ENCODE data around the gene TMC4. TPM values are rescaled to one million over a fixed set of nuclear protein-coding genes. Genes with fewer than 3 reads are reported as not detected.

The TMC4 gene
- total and polyA plus RNA-seq, 4 donors, result 0.23 to 2.4 (median 1.4) TPM

DNA sequence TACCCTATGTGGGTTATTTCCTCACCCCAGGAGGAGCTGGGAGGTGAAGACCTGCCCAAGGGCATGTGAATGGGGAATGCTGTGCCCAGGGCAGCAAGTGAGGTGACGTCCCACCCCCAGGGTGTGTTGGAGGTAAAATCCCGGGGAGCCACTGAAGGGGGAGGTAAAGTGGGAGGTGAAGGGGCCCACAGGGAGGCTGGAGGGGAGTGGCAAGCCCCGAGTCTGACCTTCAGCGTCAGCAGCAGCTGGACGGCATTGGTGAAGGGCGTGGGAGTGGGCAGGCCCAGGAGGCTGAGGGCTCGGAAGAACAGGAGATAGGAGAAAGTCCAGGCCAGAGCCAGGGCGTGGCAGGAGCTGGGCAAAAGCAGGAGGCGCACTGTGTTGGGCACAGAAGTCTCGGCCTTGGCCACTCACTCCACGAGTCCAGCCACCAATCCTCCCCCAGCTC lies 14.0 kb upstream of the TMC4 start:
- H3K36me3 ChIP-seq (ENCODE audit: control insufficient read depth in 4 of 4, insufficient read depth in 3 of 4, low read depth in 1 of 4, low read length in 3 of 4), result peaks cover 0 to 6% (median 0%) of the 10 kb centered on the region in 4 donors
- TF ChIP-seq FOXA1 (IDR thresholded peaks at IDR 0.05) (no peak), RXRA (IDR thresholded peaks at IDR 0.05) (no peak)
- TF ChIP-seq, protein P1, sequence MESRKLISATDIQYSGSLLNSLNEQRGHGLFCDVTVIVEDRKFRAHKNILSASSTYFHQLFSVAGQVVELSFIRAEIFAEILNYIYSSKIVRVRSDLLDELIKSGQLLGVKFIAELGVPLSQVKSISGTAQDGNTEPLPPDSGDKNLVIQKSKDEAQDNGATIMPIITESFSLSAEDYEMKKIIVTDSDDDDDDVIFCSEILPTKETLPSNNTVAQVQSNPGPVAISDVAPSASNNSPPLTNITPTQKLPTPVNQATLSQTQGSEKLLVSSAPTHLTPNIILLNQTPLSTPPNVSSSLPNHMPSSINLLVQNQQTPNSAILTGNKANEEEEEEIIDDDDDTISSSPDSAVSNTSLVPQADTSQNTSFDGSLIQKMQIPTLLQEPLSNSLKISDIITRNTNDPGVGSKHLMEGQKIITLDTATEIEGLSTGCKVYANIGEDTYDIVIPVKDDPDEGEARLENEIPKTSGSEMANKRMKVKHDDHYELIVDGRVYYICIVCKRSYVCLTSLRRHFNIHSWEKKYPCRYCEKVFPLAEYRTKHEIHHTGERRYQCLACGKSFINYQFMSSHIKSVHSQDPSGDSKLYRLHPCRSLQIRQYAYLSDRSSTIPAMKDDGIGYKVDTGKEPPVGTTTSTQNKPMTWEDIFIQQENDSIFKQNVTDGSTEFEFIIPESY (IDR thresholded peaks at IDR 0.05), result no peak
- H3K4me1 ChIP-seq (ENCODE audit: control insufficient read depth in 4 of 4, insufficient read depth in 4 of 4, low read length in 3 of 4), result peaks cover 5 to 17% (median 10%) of the 10 kb centered on the region in 4 donors
- DNase-seq (ENCODE audit: low spot score), result no peak
- no peak overlapping the region for H3K9ac ChIP-seq (ENCODE audit: low read depth in 1 of 2, low read length in 2 of 2)
- H3K27me3 ChIP-seq (ENCODE audit: control insufficient read depth in 4 of 4, insufficient read depth in 4 of 4, low read length in 3 of 4), result no peaks in the 10 kb centered on the region
- WGBS, result 90% methylated on average over 11 of the region's 11 CpGs
- no peaks in the 10 kb centered on the region for H3K9me3 ChIP-seq (ENCODE audit: control insufficient read depth in 4 of 4, low read length in 3 of 4)
- H3K27ac ChIP-seq (ENCODE audit: low read depth in 1 of 2, low read length in 2 of 2), result no peak overlapping the region
- no peak overlapping the region for H3K4me3 ChIP-seq (ENCODE audit: low read depth in 1 of 3, low read length in 3 of 3)

- Histone ChIP-seq H3K27me3 (ENCODE audit: control insufficient read depth in 4 of 4, insufficient read depth in 4 of 4, low read length in 3 of 4) (no peaks in the 10 kb centered on the region), H3K4me1 (ENCODE audit: control insufficient read depth in 4 of 4, insufficient read depth in 4 of 4, low read length in 3 of 4) (peaks cover 2 to 11% (median 6%) of the 10 kb centered on the region in 4 donors), H3K4me3 (ENCODE audit: low read depth in 1 of 3, low read length in 3 of 3) (no peak overlapping the region), H3K9me3 (ENCODE audit: control insufficient read depth in 4 of 4, low read length in 3 of 4) (no peaks in the 10 kb centered on the region), H3K27ac (ENCODE audit: low read depth in 1 of 2, low read length in 2 of 2) (no peak overlapping the region), H3K36me3 (ENCODE audit: control insufficient read depth in 4 of 4, insufficient read depth in 3 of 4, low read depth in 1 of 4, low read length in 3 of 4) (peaks cover 0 to 6% (median 0%) of the 10 kb centered on the region in 4 donors), H3K9ac (ENCODE audit: low read depth in 1 of 2, low read length in 2 of 2) (no peak overlapping the region)
- 95% methylated on average over 8 of the region's 8 CpGs for WGBS
- TF ChIP-seq, protein P2, sequence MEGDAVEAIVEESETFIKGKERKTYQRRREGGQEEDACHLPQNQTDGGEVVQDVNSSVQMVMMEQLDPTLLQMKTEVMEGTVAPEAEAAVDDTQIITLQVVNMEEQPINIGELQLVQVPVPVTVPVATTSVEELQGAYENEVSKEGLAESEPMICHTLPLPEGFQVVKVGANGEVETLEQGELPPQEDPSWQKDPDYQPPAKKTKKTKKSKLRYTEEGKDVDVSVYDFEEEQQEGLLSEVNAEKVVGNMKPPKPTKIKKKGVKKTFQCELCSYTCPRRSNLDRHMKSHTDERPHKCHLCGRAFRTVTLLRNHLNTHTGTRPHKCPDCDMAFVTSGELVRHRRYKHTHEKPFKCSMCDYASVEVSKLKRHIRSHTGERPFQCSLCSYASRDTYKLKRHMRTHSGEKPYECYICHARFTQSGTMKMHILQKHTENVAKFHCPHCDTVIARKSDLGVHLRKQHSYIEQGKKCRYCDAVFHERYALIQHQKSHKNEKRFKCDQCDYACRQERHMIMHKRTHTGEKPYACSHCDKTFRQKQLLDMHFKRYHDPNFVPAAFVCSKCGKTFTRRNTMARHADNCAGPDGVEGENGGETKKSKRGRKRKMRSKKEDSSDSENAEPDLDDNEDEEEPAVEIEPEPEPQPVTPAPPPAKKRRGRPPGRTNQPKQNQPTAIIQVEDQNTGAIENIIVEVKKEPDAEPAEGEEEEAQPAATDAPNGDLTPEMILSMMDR (IDR thresholded peaks at IDR 0.05; ENCODE audit: low read depth, low read length, missing input control), result no peak
- TF ChIP-seq REST (IDR thresholded peaks at IDR 0.05) (no peak), NR2F2 (IDR thresholded peaks at IDR 0.05) (no peak), HNF4G (IDR thresholded peaks at IDR 0.05) (no peak), EGR1 (IDR thresholded peaks at IDR 0.05; ENCODE audit: low read depth in 2 of 2) (no peak), JUND (IDR thresholded peaks at IDR 0.05) (no peak), YY1 (IDR thresholded peaks at IDR 0.05) (no peak), TAF1 (conservative IDR thresholded peaks at IDR 0.05) (no peak), RXRA (IDR thresholded peaks at IDR 0.05) (no peak), HNF4A (conservative IDR thresholded peaks at IDR 0.05) (no peak), SP1 (IDR thresholded peaks at IDR 0.05) (no peak)
- TF ChIP-seq, protein P1 (IDR thresholded peaks at IDR 0.05), result no peak
- TF ChIP-seq, protein P3, sequence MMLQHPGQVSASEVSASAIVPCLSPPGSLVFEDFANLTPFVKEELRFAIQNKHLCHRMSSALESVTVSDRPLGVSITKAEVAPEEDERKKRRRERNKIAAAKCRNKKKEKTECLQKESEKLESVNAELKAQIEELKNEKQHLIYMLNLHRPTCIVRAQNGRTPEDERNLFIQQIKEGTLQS (IDR thresholded peaks at IDR 0.05), result no peak
- TF ChIP-seq, protein P4, sequence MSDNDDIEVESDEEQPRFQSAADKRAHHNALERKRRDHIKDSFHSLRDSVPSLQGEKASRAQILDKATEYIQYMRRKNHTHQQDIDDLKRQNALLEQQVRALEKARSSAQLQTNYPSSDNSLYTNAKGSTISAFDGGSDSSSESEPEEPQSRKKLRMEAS (IDR thresholded peaks at IDR 0.05), result no peak
- no peak for DNase-seq (ENCODE audit: low spot score)
These were observed 13.4 kb upstream of the TMC4 start for GRCh38 chr19:54186351-54186750.
